DOHH2 (cell line): ENCODE measurements around the gene SALL4.

ENCODE experiments used
- H3F3A ChIP-seq: fragments of 200-600 bp; sonication (generic), shearing (Covaris generic); 2 replicates; pipeline ENCODE4 v1.6.0; 2016; ENCODE audit warnings: antibody characterized with exemption, mild to moderate bottlenecking; ENCODE audit not compliant: control insufficient read depth, insufficient read depth
- H3K27ac ChIP-seq: fragments of 200-600 bp; sonication (generic); 2 replicates; pipeline ENCODE4 v1.5.1; 2014; ENCODE audit warnings: low read depth, mild to moderate bottlenecking, low read length, moderate library complexity
- H3K27me3 ChIP-seq: fragments of 200-600 bp; sonication (generic); 2 replicates; pipeline ENCODE4 v1.6.1; 2014; ENCODE audit warnings: mild to moderate bottlenecking, low read length, mixed read lengths; ENCODE audit not compliant: control insufficient read depth
- H3K36me3 ChIP-seq: fragments of 200-600 bp; sonication (generic); 2 replicates; pipeline ENCODE4 v1.6.1; 2014; ENCODE audit warnings: mild to moderate bottlenecking, low read length, moderate library complexity, mixed read lengths; ENCODE audit not compliant: control insufficient read depth
- H3K4me1 ChIP-seq: fragments of 200-600 bp; sonication (generic); 2 replicates; pipeline ENCODE4 v1.6.1; 2014; ENCODE audit warnings: mild to moderate bottlenecking, low read length, mixed read lengths; ENCODE audit not compliant: control insufficient read depth
- H3K4me2 ChIP-seq: fragments of 200-600 bp; sonication (generic); 2 replicates; pipeline ENCODE4 v1.6.0; 2014; ENCODE audit warnings: mild to moderate bottlenecking, low read length, moderate library complexity
- H3K4me3 ChIP-seq: fragments of 200-600 bp; sonication (generic); 2 replicates; pipeline ENCODE4 v1.5.1; 2014; ENCODE audit warnings: mild to moderate bottlenecking, low read length, mixed read lengths
- H3K79me2 ChIP-seq: fragments of 200-600 bp; sonication (generic); 2 replicates; pipeline ENCODE4 v1.6.1; 2014; ENCODE audit warnings: mild to moderate bottlenecking, low read length, mixed read lengths; ENCODE audit not compliant: control insufficient read depth
- H3K9me2 ChIP-seq: fragments of 200-600 bp; sonication (generic); replicated peaks from 2 replicates; pipeline ENCODE4 v1.6.1; 2014; ENCODE audit warnings: mild to moderate bottlenecking, low read length, mixed read lengths; ENCODE audit not compliant: control insufficient read depth
- H3K9me3 ChIP-seq: fragments of 200-600 bp; sonication (generic); 2 replicates; pipeline ENCODE4 v1.6.1; 2014; ENCODE audit warnings: antibody characterized with exemption, low read length, mixed read lengths; ENCODE audit not compliant: control insufficient read depth, insufficient read depth
- H4K20me1 ChIP-seq: fragments of 200-600 bp; sonication (generic); 2 replicates; pipeline ENCODE4 v1.6.0; 2014; ENCODE audit warnings: low read depth, mild to moderate bottlenecking, antibody characterized with exemption, low read length, moderate library complexity; ENCODE audit not compliant: control insufficient read depth, insufficient read depth
- EZH2phosphoT487 ChIP-seq: fragments of 200-600 bp; sonication (generic); IDR thresholded peaks from 2 replicates; pipeline ENCODE4 v1.6.1; 2017; ENCODE audit warnings: borderline replicate concordance, mild to moderate bottlenecking, antibody characterized with exemption, low read length, moderate library complexity, mixed read lengths
- TF ChIP-seq, protein P1 (sequence below): fragments of 200-600 bp; sonication (generic); IDR thresholded peaks from one replicate; pipeline ENCODE4 v1.5.1; 2014; ENCODE audit warnings: antibody characterized with exemption, mild to moderate bottlenecking, low read depth, low read length; ENCODE audit not compliant: poor library complexity, severe bottlenecking

The SALL4 gene

GRCh38 chr20:51772236-51772635 lies 30.1 kb downstream of the SALL4 start:
- H3K79me2 ChIP-seq = no peaks in the 10 kb centered on the region
- H3F3A ChIP-seq = no peaks in the 10 kb centered on the region
- no peaks in the 10 kb centered on the region for H3K4me1 ChIP-seq
- no peaks in the 10 kb centered on the region for H3K9me3 ChIP-seq
- no peak overlapping the region for H3K4me2 ChIP-seq
- H3K36me3 ChIP-seq = no peaks in the 10 kb centered on the region
- no peaks in the 10 kb centered on the region for H4K20me1 ChIP-seq
- no peak overlapping the region for H3K27ac ChIP-seq
- H3K27me3 ChIP-seq = no peaks in the 10 kb centered on the region
- H3K9me2 ChIP-seq = no peaks in the 10 kb centered on the region
- no peak for TF ChIP-seq EZH2phosphoT487
- TF ChIP-seq, protein P1, sequence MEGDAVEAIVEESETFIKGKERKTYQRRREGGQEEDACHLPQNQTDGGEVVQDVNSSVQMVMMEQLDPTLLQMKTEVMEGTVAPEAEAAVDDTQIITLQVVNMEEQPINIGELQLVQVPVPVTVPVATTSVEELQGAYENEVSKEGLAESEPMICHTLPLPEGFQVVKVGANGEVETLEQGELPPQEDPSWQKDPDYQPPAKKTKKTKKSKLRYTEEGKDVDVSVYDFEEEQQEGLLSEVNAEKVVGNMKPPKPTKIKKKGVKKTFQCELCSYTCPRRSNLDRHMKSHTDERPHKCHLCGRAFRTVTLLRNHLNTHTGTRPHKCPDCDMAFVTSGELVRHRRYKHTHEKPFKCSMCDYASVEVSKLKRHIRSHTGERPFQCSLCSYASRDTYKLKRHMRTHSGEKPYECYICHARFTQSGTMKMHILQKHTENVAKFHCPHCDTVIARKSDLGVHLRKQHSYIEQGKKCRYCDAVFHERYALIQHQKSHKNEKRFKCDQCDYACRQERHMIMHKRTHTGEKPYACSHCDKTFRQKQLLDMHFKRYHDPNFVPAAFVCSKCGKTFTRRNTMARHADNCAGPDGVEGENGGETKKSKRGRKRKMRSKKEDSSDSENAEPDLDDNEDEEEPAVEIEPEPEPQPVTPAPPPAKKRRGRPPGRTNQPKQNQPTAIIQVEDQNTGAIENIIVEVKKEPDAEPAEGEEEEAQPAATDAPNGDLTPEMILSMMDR = no peak
- H3K4me3 ChIP-seq = no peak overlapping the region

- H3K4me2 ChIP-seq = no peak overlapping the region
- no peaks in the 10 kb centered on the region for H3K4me1 ChIP-seq
- H3K9me3 ChIP-seq = no peaks in the 10 kb centered on the region
- TF ChIP-seq, protein P1 = no peak
- TF ChIP-seq EZH2phosphoT487 = no peak
- H3K36me3 ChIP-seq = no peaks in the 10 kb centered on the region
- H3K79me2 ChIP-seq = no peaks in the 10 kb centered on the region
- no peak overlapping the region for H3K27ac ChIP-seq
- no peaks in the 10 kb centered on the region for H4K20me1 ChIP-seq
- no peaks in the 10 kb centered on the region for H3K27me3 ChIP-seq
- H3K9me2 ChIP-seq = no peaks in the 10 kb centered on the region
- H3F3A ChIP-seq = no peaks in the 10 kb centered on the region
- no peak overlapping the region for H3K4me3 ChIP-seq
These were observed 32.2 kb downstream of the SALL4 start for GRCh38 chr20:51769976-51770615.

DNA sequence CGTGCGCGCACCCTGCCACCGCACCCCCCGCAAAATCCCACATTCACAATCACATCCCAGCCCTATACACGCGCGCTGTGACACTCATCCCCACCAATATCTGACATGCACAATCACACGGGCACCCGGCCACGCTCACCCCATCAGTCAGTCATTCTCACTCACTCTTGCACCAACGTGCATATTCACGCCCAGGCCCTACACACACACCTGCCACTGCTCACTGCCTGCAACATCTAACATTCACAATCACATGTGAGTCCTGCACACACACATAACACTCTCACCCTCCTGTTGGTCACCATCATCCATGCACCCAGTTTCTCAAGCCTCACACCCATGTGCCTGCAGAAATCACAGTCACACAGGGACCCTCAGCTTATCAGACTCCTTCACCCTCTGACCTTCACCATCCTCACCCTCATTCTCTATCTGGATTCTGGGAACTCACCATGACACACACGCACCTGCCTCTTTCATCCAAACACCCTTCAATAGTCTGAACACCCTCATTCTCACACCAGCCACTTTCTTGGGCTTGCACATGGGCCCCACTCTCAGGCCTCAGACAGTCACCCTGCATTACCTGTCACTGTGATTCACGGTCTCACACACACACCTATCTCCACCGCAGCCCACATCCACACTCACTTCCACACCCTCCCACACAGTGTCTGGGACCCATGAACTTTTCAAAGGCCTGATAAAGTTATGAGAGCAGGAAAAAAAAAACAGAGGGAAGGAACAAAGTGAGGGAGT lies 33.4 kb downstream of the SALL4 start:
- H3K79me2 ChIP-seq = no peaks in the 10 kb centered on the region
- H3K27ac ChIP-seq = no peak overlapping the region
- no peaks in the 10 kb centered on the region for H3F3A ChIP-seq
- H3K9me2 ChIP-seq = no peaks in the 10 kb centered on the region
- H3K4me1 ChIP-seq = no peaks in the 10 kb centered on the region
- no peaks in the 10 kb centered on the region for H3K36me3 ChIP-seq
- H3K9me3 ChIP-seq = no peaks in the 10 kb centered on the region
- no peak overlapping the region for H3K4me2 ChIP-seq
- H3K27me3 ChIP-seq = no peaks in the 10 kb centered on the region
- no peaks in the 10 kb centered on the region for H4K20me1 ChIP-seq
- no peak for TF ChIP-seq EZH2phosphoT487
- TF ChIP-seq, protein P1 = no peak
- no peak overlapping the region for H3K4me3 ChIP-seq
